Tibial nerve (tissue), 3 donors: ENCODE data around the gene VPS26A.

Source experiments
- EP300 ChIP-seq, 2 donors: sonication (generic); formaldehyde crosslinking; IDR thresholded peaks; one replicate each; pipeline ENCODE4 v1.6.1; 2017; ENCODE audit warnings: antibody characterized with exemption in 2 of 2, mild to moderate bottlenecking in 1 of 2
- POLR2A ChIP-seq, 2 donors: fragments of 450-650 bp; IDR thresholded peaks; one replicate each; pipeline ENCODE4 v1.6.1; 2017; ENCODE audit warnings: antibody characterized with exemption in 2 of 2, mild to moderate bottlenecking in 2 of 2, moderate library complexity in 2 of 2

DNA sequence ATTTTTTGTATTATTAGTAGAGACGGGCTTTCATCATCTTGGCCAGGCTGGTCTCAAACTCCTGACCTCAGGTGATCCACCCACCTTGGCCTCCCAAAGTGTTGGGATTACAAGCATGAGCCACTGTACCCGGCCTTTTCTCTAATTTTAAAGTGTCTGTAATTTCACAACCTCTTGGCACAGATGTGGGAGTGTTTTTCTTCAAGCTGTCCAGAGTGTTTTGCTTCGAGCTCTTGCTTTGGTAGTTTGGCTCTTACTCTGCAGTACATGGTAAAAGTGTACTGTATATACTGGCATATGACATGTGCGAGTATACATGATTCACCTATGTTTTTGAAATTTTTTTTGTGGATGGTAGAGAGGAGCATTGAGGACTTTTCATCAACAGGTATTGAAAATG, 26.2 kb upstream of the VPS26A start:
- TF ChIP-seq POLR2A (IDR thresholded peaks at IDR 0.05) (no peak), EP300 (IDR thresholded peaks at IDR 0.05) (peak in 1 of 2 donors; percentile 40)
